IMR-90 (cell line): ENCODE results near the gene KLHL29.

Experiments
- CTCF ChIP-seq: conservative IDR thresholded peaks from 2 replicates; pipeline ENCODE4 v1.5.1; 2012; ENCODE audit warnings: mild to moderate bottlenecking, low read depth, low read length, improper control_type of control experiment
- POLR2A ChIP-seq: IDR thresholded peaks from 2 replicates; pipeline ENCODE4 v1.6.1; 2012; ENCODE audit warnings: mild to moderate bottlenecking, low read depth, low read length
- RAD21 ChIP-seq: IDR thresholded peaks from 2 replicates; pipeline ENCODE4 v1.6.1; 2012; ENCODE audit warnings: low read length, improper control_type of control experiment
- SMC3 ChIP-seq: fragments of 150-350 bp; IDR thresholded peaks from 2 replicates; pipeline ENCODE4 v1.6.1; 2016; ENCODE audit warnings: low read depth, mild to moderate bottlenecking, antibody characterized with exemption, low read length, moderate library complexity
- USF2 ChIP-seq: fragments of 150-350 bp; IDR thresholded peaks from 2 replicates; pipeline ENCODE4 v1.6.1; 2017; ENCODE audit warnings: mild to moderate bottlenecking, antibody characterized with exemption, low read length, low read depth

GRCh38 chr2:23549051-23549450, 164.1 kb downstream of the KLHL29 start:
- TF ChIP-seq CTCF: no peak
- no peak for TF ChIP-seq POLR2A
- no peak for TF ChIP-seq SMC3
- TF ChIP-seq USF2: no peak
- no peak for TF ChIP-seq RAD21
